GM12873 (cell line): ENCODE measurements around the gene LYRM2.

Experiments
- CTCF ChIP-seq: IDR thresholded peaks from 2 replicates; pipeline ENCODE4 v1.5.1; 2012; ENCODE audit warnings: low read depth, mild to moderate bottlenecking, moderate library complexity, low read length, control low read depth; ENCODE audit not compliant: insufficient read depth; ENCODE audit errors: missing control alignments

LYRM2 gene

GRCh38 chr6:89644864-89645263, 6.3 kb upstream of the LYRM2 start:
- no peak for TF ChIP-seq CTCF

GRCh38 chr6:89643406-89643805, 4.9 kb upstream of the LYRM2 start:
- no peak for TF ChIP-seq CTCF

- no peak for TF ChIP-seq CTCF
These were observed 4.4 kb upstream of the LYRM2 start for GRCh38 chr6:89642956-89643355.

GRCh38 chr6:89640804-89641203, 2.3 kb upstream of the LYRM2 start:
- TF ChIP-seq CTCF, result no peak

- TF ChIP-seq CTCF, result no peak
These were observed 607 bp downstream of the LYRM2 start for GRCh38 chr6:89637960-89638319.

- TF ChIP-seq CTCF, result no peak
These were observed 8.1 kb downstream of the LYRM2 start for GRCh38 chr6:89630488-89630887.

GRCh38 chr6:89623749-89624148, 14.8 kb downstream of the LYRM2 start:
- no peak for TF ChIP-seq CTCF

- TF ChIP-seq CTCF, result no peak
These were observed 19.0 kb downstream of the LYRM2 start for GRCh38 chr6:89619567-89619966.
